Smooth muscle cell (in vitro differentiated cells): Measurements from ENCODE around the gene STOM. TPM values are rescaled to one million over a fixed set of nuclear protein-coding genes. Genes with fewer than 3 reads are reported as not detected.

ENCODE experiments used
- DNase-seq: peaks from one replicate; lab custom pipeline; 2025; ENCODE audit not compliant: unreplicated experiment; lab: John Stamatoyannopoulos, UW
- H2AFZ ChIP-seq: fragments of 200-600 bp; sonication (generic); 2 replicates; pipeline ENCODE4 v1.6.0; 2016; ENCODE audit warnings: antibody characterized with exemption, low read depth, mild to moderate bottlenecking
- H3F3A ChIP-seq: fragments of 200-600 bp; sonication (generic); 2 replicates; pipeline ENCODE4 v1.6.0; 2017; ENCODE audit warnings: antibody characterized with exemption, low read depth
- H3K27ac ChIP-seq: fragments of 200-600 bp; sonication (generic); 2 replicates; pipeline ENCODE4 v1.5.1; 2016; ENCODE audit warnings: low read depth, mild to moderate bottlenecking
- H3K27me3 ChIP-seq: fragments of 200-600 bp; sonication (generic); 2 replicates; pipeline ENCODE4 v1.6.1; 2016; ENCODE audit warnings: low read depth, mild to moderate bottlenecking
- H3K36me3 ChIP-seq: fragments of 200-600 bp; sonication (generic); 2 replicates; pipeline ENCODE4 v1.5.1; 2016; ENCODE audit warnings: low read depth
- H3K4me1 ChIP-seq: fragments of 200-600 bp; sonication (generic); 2 replicates; pipeline ENCODE4 v1.5.1; 2016; ENCODE audit warnings: low read depth
- H3K4me2 ChIP-seq: fragments of 200-600 bp; sonication (generic); 2 replicates; pipeline ENCODE4 v1.6.0; 2016; ENCODE audit warnings: mild to moderate bottlenecking
- H3K4me3 ChIP-seq: fragments of 200-600 bp; sonication (generic); 2 replicates; pipeline ENCODE4 v1.5.1; 2016; ENCODE audit warnings: mild to moderate bottlenecking
- H3K79me2 ChIP-seq: fragments of 200-600 bp; sonication (generic); 2 replicates; pipeline ENCODE4 v1.6.0; 2016; ENCODE audit warnings: low read depth, mild to moderate bottlenecking
- H3K9ac ChIP-seq: fragments of 200-600 bp; sonication (generic); 2 replicates; pipeline ENCODE4 v1.6.0; 2016; ENCODE audit warnings: low read depth
- H3K9me3 ChIP-seq: fragments of 200-600 bp; sonication (generic); replicated peaks from 2 replicates; pipeline ENCODE4 v1.5.1; 2016; ENCODE audit warnings: low read depth
- H4K20me1 ChIP-seq: fragments of 200-600 bp; sonication (generic); 2 replicates; pipeline ENCODE4 v1.6.0; 2016; ENCODE audit warnings: low read depth
- CTCF ChIP-seq: fragments of 200-600 bp; sonication (generic); IDR thresholded peaks from 2 replicates; pipeline ENCODE4 v1.5.1; 2017; ENCODE audit warnings: borderline replicate concordance, mild to moderate bottlenecking, antibody characterized with exemption; ENCODE audit not compliant: insufficient read depth, poor library complexity, severe bottlenecking
- WGBS: methylation state at CpG from one replicate; pipeline ENCODE4 v1.1.7; 2016; ENCODE audit warnings: low lambda C conversion rate; 5-methylcytosine and 5-hydroxymethylcytosine counted together
- polyA plus RNA-seq: library from polyadenylated mRNA; unstranded; fragments of >200 nt; fragmentation: Nextera tagmentation; extraction: Ambion mirVana; gene quantifications from 2 replicates; pipeline ENCODE4 v1.2.1, GENCODE V29; 2016
- total RNA-seq: library from RNA; depleted of rRNA; stranded (reverse); fragments of >200 nt; gene quantifications from 2 replicates; pipeline ENCODE4 v1.2.3, GENCODE V29; 2014

Gene STOM
- total and polyA plus RNA-seq, 2 experiments from 2014 or later: 105 to 187 TPM

DNA sequence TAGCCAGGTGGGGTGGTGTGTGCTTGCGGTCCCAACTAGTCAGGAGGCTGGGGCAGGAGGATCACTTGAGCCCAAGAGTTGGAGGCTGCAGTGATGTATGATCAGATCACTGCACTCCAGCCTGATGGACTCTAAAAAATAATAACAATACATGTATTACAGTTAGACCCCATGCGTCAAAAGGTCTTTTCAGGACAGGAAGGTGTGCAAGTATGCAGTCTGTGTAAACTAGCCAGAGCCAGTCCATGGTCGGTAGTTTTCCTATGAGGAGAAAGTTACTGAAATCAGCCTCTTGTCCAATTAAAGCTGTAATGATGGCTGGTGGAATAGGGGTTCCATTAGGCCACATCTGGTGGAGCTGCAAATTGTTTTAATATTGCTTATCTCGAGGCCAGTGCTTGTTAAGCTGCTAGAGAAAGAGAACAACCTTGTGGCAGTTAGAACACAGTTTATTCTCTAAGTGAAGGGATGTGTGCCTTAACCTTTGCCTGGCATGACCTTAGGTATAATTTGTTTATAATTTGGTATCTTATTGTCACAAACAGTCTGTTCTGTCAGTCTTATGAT lies 1.5 kb upstream of the STOM start:
- Histone ChIP-seq H3K79me2 (peaks cover 34% of the 10 kb centered on the region), H3F3A (peaks cover 48% of the 10 kb centered on the region), H3K4me2 (no peak overlapping the region), H3K9ac (no peak overlapping the region), H3K4me1 (peaks cover 31% of the 10 kb centered on the region), H4K20me1 (peaks cover 8% of the 10 kb centered on the region), H3K36me3 (no peaks in the 10 kb centered on the region), H3K9me3 (no peaks in the 10 kb centered on the region), H3K27me3 (no peaks in the 10 kb centered on the region), H3K27ac (peak overlapping the region; percentile 35), H2AFZ (no peak overlapping the region), H3K4me3 (no peak overlapping the region)
- no peak for DNase-seq
- 67% methylated on average over 4 of the region's 4 CpGs for WGBS
- no peak for TF ChIP-seq CTCF

DNA sequence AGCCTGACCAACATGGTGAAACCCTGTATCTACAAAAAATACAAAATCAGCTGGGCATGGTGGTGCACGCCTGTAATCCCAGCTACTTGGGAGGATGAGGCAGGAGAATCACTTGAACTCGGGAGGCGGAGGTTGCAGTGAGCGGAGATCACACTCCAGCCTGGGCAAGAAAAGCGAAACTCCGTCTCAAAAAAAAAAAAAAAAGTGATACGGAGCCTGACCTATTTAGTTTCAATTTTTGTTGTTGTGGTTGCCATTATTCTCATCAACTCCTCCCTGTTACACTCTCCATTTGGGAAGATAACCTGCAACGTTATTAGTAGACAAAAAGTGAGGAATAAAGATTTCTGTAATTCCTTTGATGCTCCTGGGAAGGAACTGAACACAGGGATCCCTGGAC lies 1.3 kb downstream of the STOM start:
- Histone ChIP-seq H3K36me3 (no peaks in the 10 kb centered on the region), H3F3A (peaks cover 67% of the 10 kb centered on the region), H3K79me2 (peaks cover 62% of the 10 kb centered on the region), H4K20me1 (peaks cover 8% of the 10 kb centered on the region), H3K27me3 (no peaks in the 10 kb centered on the region), H3K4me3 (peak overlapping the region; percentile 73), H3K4me2 (peak overlapping the region; percentile 86), H3K9me3 (no peaks in the 10 kb centered on the region), H2AFZ (no peak overlapping the region), H3K9ac (peak overlapping the region; percentile 90), H3K27ac (peak overlapping the region; percentile 91), H3K4me1 (peaks cover 59% of the 10 kb centered on the region)
- WGBS: 69% methylated on average over 8 of the region's 8 CpGs
- TF ChIP-seq CTCF: no peak
- no peak for DNase-seq

DNA sequence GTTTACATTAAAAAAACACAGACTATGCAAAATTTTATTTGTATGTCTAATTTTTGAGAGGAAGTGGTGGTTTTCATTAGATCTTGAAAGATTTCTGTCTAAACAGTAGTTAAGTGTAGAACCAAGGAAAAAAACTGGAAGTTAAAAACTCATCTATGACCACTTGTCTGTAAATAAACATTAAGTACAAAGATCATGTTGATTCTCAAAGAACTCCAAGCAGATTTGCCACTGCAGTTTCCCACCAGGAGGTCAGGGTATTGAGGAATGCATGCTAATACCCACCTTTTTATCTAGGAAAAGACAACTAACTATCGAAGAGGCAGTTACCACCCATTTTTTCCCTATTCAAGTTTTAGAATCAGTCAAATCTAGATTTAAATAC lies 1.9 kb downstream of the STOM start:
- Histone ChIP-seq H3K4me2 (peak overlapping the region; percentile 86), H3F3A (peaks cover 67% of the 10 kb centered on the region), H3K9ac (peak overlapping the region; percentile 90), H4K20me1 (peaks cover 8% of the 10 kb centered on the region), H3K9me3 (no peaks in the 10 kb centered on the region), H3K27ac (peak overlapping the region; percentile 91), H3K4me3 (peak overlapping the region; percentile 73), H3K27me3 (no peaks in the 10 kb centered on the region), H3K79me2 (peaks cover 64% of the 10 kb centered on the region), H3K36me3 (no peaks in the 10 kb centered on the region), H3K4me1 (peaks cover 60% of the 10 kb centered on the region), H2AFZ (no peak overlapping the region)
- no peak for TF ChIP-seq CTCF
- WGBS: 3% methylated on average over 1 of the region's 1 CpG
- DNase-seq: no peak
